GM06990 (cell line): ENCODE data around the gene ADCK1.
"Not testable (repeated sequence)": the region's sequence is repeated elsewhere in the genome, so short reads cannot be mapped to it uniquely, and the experiment has no call there.

Experiments
- DNase-seq: peaks from one replicate; pipeline ENCODE4 v3.0.0-alpha.2; 2011; ENCODE audit not compliant: insufficient read length; ENCODE audit errors: extremely low read depth
- H3K27me3 ChIP-seq: replicated peaks from 2 replicates; pipeline ENCODE4 v1.6.0; 2011; ENCODE audit warnings: low read length; ENCODE audit not compliant: control insufficient read depth, insufficient read depth
- H3K36me3 ChIP-seq: 2 replicates; pipeline ENCODE4 v1.5.1; 2011; ENCODE audit warnings: low read length; ENCODE audit not compliant: control insufficient read depth, insufficient read depth
- H3K4me3 ChIP-seq: replicated peaks from 2 replicates; pipeline ENCODE4 v1.5.1; 2011; ENCODE audit warnings: low read depth, mild to moderate bottlenecking, control low read depth, low read length
- CTCF ChIP-seq: IDR thresholded peaks from 2 replicates; pipeline ENCODE4 v1.5.1; 2011; ENCODE audit warnings: low read length, control low read depth, mild to moderate bottlenecking, inconsistent platforms; ENCODE audit not compliant: insufficient read depth, poor library complexity, severe bottlenecking

The ADCK1 gene

DNA sequence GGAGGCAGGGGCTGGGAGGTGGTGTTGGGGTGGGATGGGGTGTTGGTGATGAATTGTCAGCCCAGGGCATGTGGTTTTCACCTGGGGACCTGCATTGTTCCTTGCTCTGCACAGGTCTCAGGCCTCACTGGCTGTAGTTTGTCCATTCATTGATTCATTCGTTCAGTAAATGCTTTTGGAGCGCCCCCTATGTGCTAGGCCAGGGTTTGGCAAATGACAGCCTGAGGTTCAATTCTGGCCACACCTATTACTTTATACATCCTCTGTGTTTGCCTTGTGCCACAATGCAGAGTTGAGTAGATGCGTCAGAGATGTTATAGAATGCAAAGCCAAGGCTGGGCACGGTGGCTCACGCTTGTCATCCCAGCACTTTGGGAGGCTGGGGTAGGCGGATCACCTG, 4.7 kb downstream of the ADCK1 start:
- H3K4me3 ChIP-seq, result no peak overlapping the region
- no peaks in the 10 kb centered on the region for H3K36me3 ChIP-seq
- no peak for DNase-seq
- TF ChIP-seq CTCF, result peak; percentile 62
- no peaks in the 10 kb centered on the region for H3K27me3 ChIP-seq

DNA sequence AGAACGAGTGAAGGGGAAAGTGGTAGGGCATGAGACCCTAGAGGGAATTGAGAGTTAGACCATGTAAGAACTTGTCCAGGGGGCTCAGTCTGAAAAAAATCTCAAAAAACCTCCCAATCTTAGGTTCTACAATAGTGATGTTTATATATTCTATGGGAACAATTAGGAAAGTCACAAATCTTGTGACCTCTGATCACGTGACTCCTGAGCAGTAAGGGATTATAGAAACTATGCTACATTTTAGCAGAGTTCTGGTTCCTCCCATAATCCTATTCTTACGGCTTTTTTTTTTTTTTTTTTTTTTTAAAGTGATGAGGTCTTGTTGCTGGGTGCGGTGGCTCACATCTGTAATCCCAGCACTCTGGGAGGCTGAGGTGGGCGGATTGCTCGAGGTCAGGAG, 5.8 kb downstream of the ADCK1 start:
- Histone ChIP-seq H3K27me3 (no peaks in the 10 kb centered on the region), H3K36me3 (no peaks in the 10 kb centered on the region), H3K4me3 (no peak overlapping the region)
- no peak for DNase-seq
- no peak for TF ChIP-seq CTCF

DNA sequence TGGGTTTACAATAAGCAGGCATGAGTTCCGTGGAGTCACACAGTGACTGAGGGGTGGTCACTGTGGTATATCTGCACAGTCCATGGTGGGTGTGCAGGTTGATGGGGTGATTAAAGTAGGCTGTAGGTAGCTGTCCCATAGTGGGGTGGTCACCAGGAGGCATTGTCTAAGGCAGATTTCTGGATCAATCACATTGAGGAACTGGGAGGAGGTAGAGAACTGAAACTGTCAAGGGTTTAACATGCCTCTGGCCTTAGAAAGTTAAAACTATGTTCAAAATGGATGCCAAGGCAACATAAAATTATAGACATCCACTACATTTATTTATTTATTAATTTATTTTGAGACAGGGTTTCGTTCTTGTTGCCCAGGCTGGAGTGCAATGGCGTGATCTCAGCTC, 8.3 kb downstream of the ADCK1 start:
- Histone ChIP-seq H3K36me3 (no peaks in the 10 kb centered on the region), H3K4me3 (no peak overlapping the region), H3K27me3 (no peaks in the 10 kb centered on the region)
- DNase-seq, result no peak
- TF ChIP-seq CTCF, result no peak

- TF ChIP-seq CTCF, result no peak
- no peaks in the 10 kb centered on the region for H3K27me3 ChIP-seq
- no peak for DNase-seq
- H3K36me3 ChIP-seq, result no peaks in the 10 kb centered on the region
- H3K4me3 ChIP-seq, result no peak overlapping the region
Measured at GRCh38 chr14:77809011-77809410, 9.1 kb downstream of the ADCK1 start.

DNA sequence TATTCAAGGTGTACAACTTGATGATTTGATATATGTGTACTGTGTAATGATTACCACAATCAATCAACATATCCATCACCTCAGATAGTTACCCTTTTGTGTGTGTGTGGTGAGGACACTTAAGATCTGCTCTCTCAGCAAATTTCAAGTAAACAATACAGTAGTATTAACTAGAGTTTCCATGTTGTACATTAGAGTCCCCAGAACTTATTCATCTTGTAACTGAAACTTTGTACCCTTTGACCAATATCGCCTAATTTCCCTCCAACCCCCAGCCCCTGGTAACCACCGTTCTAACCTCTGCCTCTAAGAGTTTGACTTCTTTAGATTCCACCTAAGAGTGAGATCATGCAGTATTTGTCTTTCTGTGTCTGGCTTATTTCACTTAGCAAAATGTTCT, 12.1 kb downstream of the ADCK1 start:
- no peaks in the 10 kb centered on the region for H3K27me3 ChIP-seq
- H3K36me3 ChIP-seq, result no peaks in the 10 kb centered on the region
- DNase-seq, result peak; percentile 22
- no peak for TF ChIP-seq CTCF
- no peak overlapping the region for H3K4me3 ChIP-seq

- not testable (repeated sequence) for H3K36me3 ChIP-seq, H3K27me3 ChIP-seq, DNase-seq, H3K4me3 ChIP-seq
Measured at GRCh38 chr14:77812682-77813081, 12.8 kb downstream of the ADCK1 start.
